ENCODE results near the gene INAFM2.

The INAFM2 gene

GRCh38 chr15:40287968-40288367, 35.5 kb upstream of the INAFM2 start:
- no peak for DNase-seq

- DNase-seq: peak; percentile 26
Measured at GRCh38 chr15:40289140-40289775, 34.2 kb upstream of the INAFM2 start.

- DNase-seq: no peak
Measured at GRCh38 chr15:40290545-40290917, 33.0 kb upstream of the INAFM2 start.

GRCh38 chr15:40290918-40291574, 32.4 kb upstream of the INAFM2 start:
- DNase-seq: peak; percentile 56

- DNase-seq: no peak
Measured at GRCh38 chr15:40292246-40292645, 31.2 kb upstream of the INAFM2 start.

GRCh38 chr15:40293006-40293405, 30.5 kb upstream of the INAFM2 start:
- no peak for DNase-seq

GRCh38 chr15:40293905-40294895, 29.3 kb upstream of the INAFM2 start:
- DNase-seq: no peak

GRCh38 chr15:40295297-40295696, 28.2 kb upstream of the INAFM2 start:
- DNase-seq: no peak

GRCh38 chr15:40295877-40296560, 27.5 kb upstream of the INAFM2 start:
- DNase-seq: no peak

- DNase-seq: no peak
Measured at GRCh38 chr15:40296561-40297230, 26.8 kb upstream of the INAFM2 start.

GRCh38 chr15:40297356-40297755, 26.1 kb upstream of the INAFM2 start:
- DNase-seq: no peak

- no peak for DNase-seq
Measured at GRCh38 chr15:40298216-40298935, 25.1 kb upstream of the INAFM2 start.

- no peak for DNase-seq
Measured at GRCh38 chr15:40300367-40300766, 23.1 kb upstream of the INAFM2 start.

- DNase-seq: no peak
Measured at GRCh38 chr15:40300771-40301170, 22.7 kb upstream of the INAFM2 start.

- DNase-seq: no peak
Measured at GRCh38 chr15:40301467-40302179, 21.9 kb upstream of the INAFM2 start.

GRCh38 chr15:40302288-40302886, 21.1 kb upstream of the INAFM2 start:
- no peak for DNase-seq

- DNase-seq: no peak
Measured at GRCh38 chr15:40302981-40303380, 20.5 kb upstream of the INAFM2 start.

- no peak for DNase-seq
Measured at GRCh38 chr15:40303576-40303975, 19.9 kb upstream of the INAFM2 start.

GRCh38 chr15:40305281-40305680, 18.2 kb upstream of the INAFM2 start:
- no peak for DNase-seq

GRCh38 chr15:40306371-40306770, 17.1 kb upstream of the INAFM2 start:
- DNase-seq: no peak

- DNase-seq: no peak
Measured at GRCh38 chr15:40306908-40307307, 16.6 kb upstream of the INAFM2 start.
